NCI-H82 (cell line): Measurements from ENCODE around the gene LRCH1.

Experiments used
- DNase-seq: peaks from one replicate; lab custom pipeline; 2025; lab: John Stamatoyannopoulos, UW

The LRCH1 gene

DNA sequence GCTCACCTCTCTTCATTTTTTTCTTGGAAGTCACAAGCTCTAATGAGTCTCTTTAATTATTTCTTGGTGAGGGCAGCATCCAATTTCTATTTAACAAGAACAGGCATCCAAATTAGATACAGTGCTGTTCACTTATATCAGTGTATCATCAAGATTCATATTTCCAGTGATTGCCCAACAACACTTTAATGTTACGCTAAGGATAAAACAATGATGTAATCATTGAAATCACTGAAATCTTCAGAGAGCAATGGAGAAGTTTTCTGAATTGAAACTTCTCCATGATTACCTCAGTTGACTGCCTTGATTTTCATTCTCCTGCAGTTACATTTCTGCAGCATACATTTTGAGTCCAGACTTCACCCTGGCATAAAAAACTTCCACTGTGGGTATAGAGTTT lies 17.1 kb upstream of the LRCH1 start:
- no peak for DNase-seq

DNA sequence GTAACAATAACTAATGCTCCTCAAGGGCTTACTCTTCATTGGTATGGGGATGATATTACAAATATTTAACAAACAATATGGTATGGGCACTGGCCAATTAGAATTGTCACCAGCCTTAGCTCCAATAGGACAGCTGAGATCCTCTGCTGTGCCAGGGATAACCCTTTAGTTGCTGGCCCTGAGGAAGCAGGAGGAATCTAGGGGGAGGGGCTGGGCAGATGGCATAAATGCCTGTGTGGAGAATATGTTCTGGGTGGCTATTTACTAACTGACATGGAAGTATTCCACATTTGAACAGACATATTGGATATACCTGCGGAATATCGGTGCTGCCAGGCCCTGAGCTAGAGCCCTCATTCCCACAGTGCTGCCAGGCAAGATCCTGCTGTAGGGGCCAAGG lies 16.6 kb upstream of the LRCH1 start:
- DNase-seq = peak; percentile 66

DNA sequence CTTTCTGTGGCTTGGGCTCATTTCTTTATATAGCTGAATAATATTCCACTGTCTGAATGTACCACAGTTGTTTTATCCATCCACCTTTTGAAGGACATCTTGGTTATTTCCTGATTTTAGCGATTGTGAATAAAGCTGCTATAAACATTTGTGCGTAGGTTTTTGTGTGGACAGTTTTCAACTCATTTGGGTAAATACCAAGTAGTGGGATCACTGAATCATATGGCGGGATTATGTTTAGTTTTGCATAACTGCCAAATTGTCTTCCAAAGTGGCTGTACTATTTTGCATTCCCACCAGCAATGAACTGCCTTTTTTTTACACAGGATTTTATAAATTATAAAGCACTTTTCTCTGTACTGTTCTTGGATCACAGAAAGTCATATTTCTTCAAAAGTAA lies 13.7 kb upstream of the LRCH1 start:
- no peak for DNase-seq

- no peak for DNase-seq
Observed at GRCh38 chr13:46541210-46541609, 11.8 kb upstream of the LRCH1 start.

- no peak for DNase-seq
Observed at GRCh38 chr13:46542833-46543232, 10.1 kb upstream of the LRCH1 start.

- peak; percentile 94 for DNase-seq
Observed at GRCh38 chr13:46543287-46543686, 9.7 kb upstream of the LRCH1 start.

DNA sequence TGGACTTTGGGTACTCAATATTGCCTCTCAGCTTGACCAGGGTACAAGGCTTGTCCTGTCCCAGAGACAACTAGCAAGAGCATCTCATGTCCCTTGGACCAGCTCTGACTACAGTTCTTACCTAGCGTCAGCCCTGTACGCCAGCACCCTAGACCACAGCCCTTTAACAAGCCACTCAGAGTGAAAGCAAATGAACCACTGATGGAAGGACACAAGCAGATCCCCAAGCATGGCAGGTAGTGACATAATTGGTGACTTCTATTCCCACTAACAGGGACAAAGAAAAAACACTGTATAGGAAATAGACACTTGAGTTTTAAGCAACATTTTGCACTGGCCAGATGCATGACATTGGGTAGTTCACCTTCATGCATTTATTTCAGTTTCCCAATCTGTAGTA lies 8.8 kb upstream of the LRCH1 start:
- DNase-seq = no peak

DNA sequence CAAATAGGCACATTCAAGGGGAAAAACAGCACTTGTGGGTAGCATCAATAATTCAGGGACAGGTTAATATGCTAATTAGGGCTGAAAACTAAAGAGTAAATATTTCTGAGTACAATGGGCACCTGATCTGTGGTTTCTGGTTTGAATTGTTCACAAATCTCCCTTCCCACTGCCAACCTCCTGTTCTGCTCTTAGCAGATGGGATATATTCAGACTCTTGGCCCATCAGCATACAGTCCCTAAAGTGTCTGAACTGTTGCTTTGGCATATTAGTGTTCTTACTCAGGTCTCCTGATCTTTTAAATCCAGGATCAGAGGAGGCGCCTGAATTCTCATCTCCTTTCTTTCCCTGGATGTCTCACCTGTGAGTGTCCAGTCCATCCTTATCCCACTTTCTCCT lies 8.2 kb upstream of the LRCH1 start:
- no peak for DNase-seq

DNA sequence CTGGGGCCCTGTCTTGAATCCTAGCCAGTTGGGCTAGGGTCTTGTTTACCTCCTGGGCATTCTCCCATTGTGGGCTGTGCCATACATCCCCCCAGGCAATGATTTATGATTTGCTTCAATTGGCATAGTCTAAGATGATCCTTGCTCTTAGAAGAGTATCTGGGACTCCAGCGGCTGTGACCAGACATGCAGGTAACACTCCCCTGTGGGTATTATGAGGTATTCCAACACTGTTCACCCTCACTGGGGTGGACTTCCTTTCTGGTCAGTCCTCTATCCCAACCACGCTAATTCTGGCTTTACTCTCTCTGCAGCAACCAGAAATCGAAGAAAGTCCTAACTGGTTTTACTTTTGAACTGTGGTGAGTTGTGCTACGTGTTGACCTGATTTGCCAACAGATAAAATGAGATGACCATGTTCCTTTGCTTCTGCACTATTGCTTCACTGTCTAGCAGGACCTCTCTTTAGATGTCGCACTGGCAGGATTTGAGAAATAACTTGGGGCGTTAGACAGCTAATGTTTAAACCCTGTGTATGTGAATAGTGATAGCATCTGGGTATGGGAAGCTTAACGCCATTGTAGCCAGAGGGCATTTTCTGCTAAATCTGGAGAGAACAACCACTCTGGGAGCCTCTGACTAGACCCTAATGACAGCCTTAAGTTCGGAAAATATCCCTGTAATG lies 6.7 kb upstream of the LRCH1 start:
- no peak for DNase-seq

- DNase-seq = no peak
Observed at GRCh38 chr13:46550822-46551221, 2.1 kb upstream of the LRCH1 start.

DNA sequence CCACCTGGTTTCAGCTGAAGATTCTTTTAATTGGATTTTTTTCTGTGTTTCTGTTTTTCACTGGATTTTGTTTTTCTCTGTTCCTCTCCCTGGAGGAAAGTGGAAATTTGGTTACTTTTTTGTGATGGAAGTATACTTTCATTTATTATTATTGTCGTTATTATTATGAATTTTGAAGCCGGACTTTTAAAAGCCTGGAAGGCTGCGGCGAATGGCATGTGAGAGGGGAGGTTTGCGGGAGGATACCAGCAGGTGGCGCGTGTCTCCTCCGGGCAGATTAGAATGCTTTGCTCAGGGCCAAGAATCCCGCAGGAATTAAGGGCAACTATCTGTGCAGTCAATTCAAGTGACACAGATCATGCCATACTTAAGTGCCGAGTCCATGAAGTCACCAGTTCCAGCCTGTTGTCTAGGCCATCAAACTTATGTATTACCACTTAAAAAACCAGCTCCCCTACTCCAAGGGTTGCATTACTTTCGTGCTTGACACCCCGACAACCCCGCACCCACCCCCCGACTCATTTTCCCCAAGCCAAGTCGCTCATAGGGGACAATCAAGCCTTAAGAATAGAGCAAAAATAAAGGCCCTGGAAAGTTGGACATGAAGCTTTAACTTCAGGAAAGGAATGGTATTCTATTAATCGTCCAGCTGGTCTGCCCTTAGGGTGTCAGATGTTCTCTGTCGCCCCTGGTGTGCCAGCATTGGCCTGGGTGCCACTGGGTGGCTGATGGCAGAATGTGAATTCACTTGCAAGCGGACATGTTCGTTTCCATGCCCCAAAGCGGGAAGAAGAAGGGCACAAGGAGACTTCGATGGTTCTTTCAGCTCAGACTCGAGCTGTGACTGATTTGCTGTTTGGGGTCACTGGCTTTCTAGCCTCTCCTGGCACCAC lies 1.3 kb upstream of the LRCH1 start:
- DNase-seq = peak; percentile 97

- no peak for DNase-seq
Observed at GRCh38 chr13:46552303-46552682, 677 bp upstream of the LRCH1 start.

GRCh38 chr13:46553521-46553885 lies 533 bp downstream of the LRCH1 start:
- DNase-seq = no peak

DNA sequence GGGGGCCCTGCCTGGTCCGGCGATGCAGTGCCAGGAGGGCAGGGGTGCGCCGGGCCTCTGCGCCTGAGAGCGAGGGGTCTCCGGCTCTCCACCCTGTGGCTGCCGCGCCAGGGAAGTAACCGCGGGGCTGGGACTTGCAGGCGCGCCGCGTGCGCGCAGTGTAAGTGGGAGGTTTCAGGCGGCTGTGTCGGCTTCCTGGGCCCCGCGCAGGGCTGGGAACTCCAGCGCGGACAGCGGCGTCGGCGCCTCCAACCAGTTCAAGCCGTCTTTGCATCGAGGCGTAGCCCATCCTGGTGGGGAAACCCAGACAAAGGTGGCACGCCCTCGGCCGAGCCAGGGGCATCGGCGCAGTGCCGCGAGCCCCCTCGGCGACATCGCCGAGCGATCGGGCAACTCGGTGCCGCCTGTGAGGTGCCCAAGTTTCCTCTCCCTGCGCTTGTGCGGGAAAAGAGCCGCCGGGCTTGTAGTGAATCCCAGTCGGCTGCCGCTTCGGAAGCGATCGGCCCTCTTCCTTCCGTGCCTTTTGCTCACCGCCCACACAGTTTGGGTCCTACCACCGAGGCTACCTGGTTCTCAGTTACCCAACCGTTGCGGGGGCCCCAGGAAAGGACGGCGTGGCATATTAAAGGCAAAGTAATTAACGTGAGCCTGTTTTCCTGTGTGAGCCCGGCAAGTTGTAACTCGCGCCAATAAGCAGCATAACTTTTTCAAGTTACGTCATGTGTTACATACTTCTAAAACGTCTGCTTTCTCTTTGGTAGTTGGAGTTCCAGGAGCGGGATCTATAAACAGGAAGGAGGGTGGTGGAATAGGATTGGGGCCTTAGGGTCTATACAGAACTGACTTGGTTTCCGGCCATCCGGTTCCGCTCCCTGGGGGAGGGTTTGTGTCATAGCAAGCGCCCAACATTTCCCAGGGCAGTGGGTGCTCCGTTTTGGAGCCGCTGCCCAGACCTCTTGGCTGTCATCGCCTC lies 1.2 kb downstream of the LRCH1 start:
- peak; percentile 93 for DNase-seq

DNA sequence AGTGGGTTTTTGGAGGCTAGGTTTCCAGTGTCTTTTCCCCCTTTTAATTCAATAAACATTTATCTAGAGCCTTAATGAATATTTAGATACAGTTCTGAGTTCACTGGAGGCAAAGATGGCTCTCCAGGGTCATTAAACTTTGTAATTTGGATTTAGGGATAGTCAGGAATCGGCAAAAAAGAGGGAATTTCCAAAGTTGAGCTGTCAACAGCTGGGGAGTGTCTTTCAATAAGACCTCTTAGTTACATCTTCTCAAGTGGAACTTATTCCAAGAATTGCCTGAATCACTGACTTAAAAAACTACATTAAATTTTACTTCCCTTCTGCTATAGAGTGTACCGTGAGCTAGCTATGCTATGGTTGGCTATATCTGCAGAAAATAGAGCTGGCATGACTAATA lies 2.0 kb downstream of the LRCH1 start:
- no peak for DNase-seq

DNA sequence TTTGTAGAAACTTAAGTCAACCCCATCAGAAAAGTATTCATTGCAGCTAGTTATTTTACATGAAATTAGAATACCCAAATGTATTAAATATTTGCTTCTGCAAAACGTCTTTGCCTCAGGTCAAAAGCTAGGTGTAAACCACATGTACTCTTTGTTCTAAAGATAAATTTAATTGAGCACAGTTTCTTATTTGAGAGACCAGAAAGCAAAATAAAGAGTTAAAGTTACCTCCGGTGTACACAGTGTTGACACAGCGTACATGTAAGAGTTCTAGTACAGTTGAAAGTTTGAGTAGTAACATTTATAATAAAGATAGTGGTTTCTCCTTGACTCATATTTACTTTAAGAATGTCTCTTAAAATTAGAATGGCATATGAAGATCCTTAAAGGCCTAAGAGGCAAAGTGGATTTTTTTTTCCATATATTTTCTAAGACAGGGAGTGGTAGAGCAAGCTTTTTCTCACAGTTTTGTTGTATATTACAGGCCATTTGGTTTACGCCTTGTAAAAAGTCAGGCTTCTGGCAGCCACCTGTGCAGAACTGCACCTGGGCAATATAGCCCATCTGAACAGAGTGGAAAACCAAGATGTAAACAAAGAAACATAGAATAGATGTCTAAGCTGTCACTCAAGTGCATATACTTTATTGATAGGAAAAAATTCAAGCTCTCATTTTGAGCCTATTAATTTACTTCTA lies 2.9 kb downstream of the LRCH1 start:
- no peak for DNase-seq

GRCh38 chr13:46556418-46556779 lies 3.4 kb downstream of the LRCH1 start:
- DNase-seq = peak; percentile 50

- no peak for DNase-seq
Observed at GRCh38 chr13:46559272-46559805, 6.4 kb downstream of the LRCH1 start.

- DNase-seq = no peak
Observed at GRCh38 chr13:46560778-46561177, 7.8 kb downstream of the LRCH1 start.

GRCh38 chr13:46561286-46561685 lies 8.3 kb downstream of the LRCH1 start:
- no peak for DNase-seq

DNA sequence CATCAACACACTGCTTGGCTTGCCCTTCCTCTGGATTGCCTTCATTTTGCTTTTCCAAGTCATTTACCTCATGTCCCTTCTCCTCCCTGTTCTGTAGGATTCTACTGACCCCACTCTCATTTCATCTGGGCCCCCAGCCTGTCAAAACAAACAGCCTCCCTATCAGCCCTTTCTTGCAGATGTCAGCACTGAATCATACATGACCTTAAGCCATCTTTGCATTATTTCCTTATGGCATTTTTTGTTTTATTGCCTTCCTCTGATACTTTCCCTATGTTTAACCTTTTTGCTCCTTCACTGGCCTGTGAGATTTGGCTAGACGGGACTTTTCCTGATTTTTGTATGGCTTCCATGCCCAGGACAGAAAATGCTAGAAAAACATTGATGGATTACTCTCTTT lies 8.7 kb downstream of the LRCH1 start:
- DNase-seq = no peak

DNA sequence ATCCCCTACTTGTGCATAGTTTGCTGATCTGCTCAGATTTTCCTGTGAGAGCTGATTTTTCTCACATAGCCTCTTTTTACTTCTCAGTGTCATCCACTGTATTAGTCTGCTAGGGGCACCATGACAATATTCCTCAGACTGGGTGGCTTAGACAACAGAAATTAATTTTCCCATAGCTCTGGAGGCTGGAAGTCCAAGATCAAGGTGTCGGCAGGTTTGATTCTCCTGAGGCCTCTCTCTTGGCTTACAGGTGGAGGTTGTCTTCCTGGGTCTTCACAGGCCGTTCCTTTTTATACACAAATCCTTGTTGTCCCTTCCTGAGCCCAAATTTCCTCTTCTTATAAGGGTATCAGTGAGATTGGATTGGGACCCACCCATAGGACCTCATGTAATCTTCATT lies 9.2 kb downstream of the LRCH1 start:
- no peak for DNase-seq
